ENCODE data around the gene MRPL48.

- no peak for TF ChIP-seq CTCF (IDR thresholded peaks at IDR 0.05)
- TF ChIP-seq EP300 (IDR thresholded peaks at IDR 0.05), result no peak
These were observed 35.3 kb upstream of the MRPL48 start for GRCh38 chr11:73752216-73752867.
